GM19238 (cell line): ENCODE measurements around the gene FILIP1.

Experiments used
- DNase-seq: peaks from one replicate; pipeline ENCODE4 v3.0.0; 2011; ENCODE audit warnings: low spot score; ENCODE audit not compliant: insufficient read length

FILIP1 gene

GRCh38 chr6:75268121-75268987 lies 225.2 kb downstream of the FILIP1 start:
- no peak for DNase-seq

- no peak for DNase-seq
Measured at GRCh38 chr6:75267461-75267860, 226.1 kb downstream of the FILIP1 start.

GRCh38 chr6:75266716-75267291 lies 226.8 kb downstream of the FILIP1 start:
- no peak for DNase-seq

GRCh38 chr6:75263401-75263750 lies 230.2 kb downstream of the FILIP1 start:
- DNase-seq = no peak

GRCh38 chr6:75262716-75263400 lies 230.7 kb downstream of the FILIP1 start:
- DNase-seq = no peak

DNA sequence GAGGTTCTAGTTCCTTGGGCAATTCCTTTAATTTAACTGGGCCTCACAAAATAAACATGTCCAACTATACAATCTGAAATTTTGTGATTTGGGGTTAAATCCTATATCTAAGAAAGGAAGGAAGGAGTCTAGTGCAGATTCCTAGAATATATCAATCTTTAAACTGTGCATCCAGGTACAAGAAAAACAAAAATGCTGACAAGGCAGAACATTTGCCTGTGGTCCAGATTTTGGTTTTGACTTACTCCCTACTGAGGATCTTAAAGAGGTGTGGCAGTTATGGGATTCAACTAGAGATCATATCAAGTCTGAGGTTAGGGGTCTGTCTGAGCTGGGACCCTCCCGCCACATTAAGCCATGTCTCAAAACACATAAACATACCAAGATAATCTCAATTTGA lies 232.3 kb downstream of the FILIP1 start:
- DNase-seq = no peak

- no peak for DNase-seq
Measured at GRCh38 chr6:75257343-75258087, 236.1 kb downstream of the FILIP1 start.

GRCh38 chr6:75250552-75250951 lies 243.0 kb downstream of the FILIP1 start:
- DNase-seq = no peak

- DNase-seq = no peak
Measured at GRCh38 chr6:75249837-75250236, 243.8 kb downstream of the FILIP1 start.

DNA sequence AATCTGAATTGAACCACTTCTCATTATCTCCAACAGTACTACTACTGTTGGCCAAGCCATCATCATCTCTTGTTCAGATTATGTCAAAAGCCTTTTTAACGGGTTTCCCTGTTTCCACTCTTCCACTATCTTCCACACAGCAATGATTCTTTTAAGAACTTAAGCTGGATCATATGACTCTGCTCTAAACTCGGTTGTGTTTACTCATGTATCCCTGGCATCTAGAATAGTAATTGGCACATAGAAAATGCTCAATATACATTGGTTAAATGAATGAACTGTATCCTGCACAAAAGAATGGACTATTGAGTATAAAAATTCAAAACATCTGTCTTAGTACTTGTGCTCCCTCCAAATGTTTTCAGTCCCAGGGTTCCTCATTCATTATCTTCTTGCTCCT lies 247.2 kb downstream of the FILIP1 start:
- no peak for DNase-seq

DNA sequence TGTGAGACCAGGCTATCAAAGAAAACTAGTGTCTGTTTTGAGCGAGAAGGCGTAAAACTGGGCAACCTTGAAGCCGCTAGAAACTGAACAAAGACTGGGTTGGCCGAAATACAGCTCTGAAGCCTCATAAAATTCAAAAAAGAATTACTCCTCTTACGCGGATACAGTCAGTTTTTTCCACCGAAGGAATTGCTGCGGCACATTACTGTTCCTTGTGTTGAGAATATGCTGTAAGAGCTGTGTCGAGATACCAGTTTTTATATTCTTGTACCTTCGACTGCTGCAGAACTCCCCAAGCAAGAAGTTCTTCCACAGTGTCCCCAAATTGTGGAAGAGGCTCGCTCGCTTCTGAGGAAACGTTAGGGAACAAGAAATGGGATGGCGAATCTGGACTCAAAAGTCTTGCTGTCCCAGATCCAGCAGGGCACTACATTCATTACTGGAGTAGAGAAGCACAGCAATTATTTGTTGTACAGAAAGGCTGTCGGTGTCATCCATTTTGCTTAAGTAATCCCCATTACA lies 249.5 kb downstream of the FILIP1 start:
- DNase-seq = no peak

- DNase-seq = peak; percentile 42
Measured at GRCh38 chr6:75243333-75244062, 250.1 kb downstream of the FILIP1 start, which contains the start of gene COX7A2. COX7A2 (minus strand) TSS chr6:75243801; CDS start chr6:75243734, 67 bp downstream.
